GM21526 (cell line): ENCODE data around the gene CEBPZOS.

Experiments
- ATAC-seq: cut with Tn5 transposase; IDR thresholded peaks from one replicate; pipeline ENCODE4 v1.9.1; 2021; ENCODE audit warnings: moderate library complexity; ENCODE audit not compliant: unreplicated experiment, low FRiP score

The CEBPZOS gene

DNA sequence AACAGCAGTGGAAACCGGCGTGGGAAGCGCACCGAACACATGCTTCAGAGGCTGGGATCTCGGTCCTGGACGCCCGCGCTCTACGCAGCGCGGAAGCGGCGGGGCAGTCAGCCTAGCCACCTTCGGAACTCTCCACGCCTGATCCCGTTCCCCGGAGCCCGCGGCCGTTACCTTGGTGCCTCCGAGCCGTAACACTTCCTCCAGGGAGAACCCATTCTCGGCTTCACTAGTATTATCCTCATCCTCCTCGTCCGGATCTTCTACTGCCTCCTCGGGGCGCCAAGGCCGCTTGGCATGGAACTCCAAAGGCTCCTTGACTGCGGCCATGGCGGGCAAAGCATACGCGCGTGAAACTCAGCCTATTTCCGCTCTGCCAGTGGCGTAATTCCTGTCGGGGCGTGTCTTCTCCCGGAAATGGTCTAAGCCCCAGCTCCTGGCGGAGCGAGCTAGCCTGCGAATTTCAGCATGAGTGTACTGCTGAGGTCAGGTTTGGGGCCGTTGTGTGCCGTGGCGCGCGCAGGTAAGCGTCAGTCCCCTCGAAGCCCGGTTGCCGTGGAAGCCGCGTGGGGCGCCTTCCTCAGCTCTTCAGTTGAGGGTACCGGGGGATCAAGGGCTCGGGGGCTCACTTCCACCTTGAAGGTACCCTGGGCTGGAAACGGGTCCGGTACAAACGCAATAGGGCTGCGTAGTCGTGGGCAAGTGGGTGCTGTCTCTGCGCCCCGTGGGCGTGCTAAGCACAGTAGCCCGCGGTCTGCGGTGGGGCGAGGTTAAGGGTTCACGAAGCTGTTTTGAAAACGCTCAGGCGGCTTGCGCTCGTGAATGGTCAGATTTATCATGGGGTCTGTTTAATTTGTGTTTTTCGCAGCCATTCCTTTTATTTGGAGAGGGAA is 35.2 kb downstream of the CEBPZOS start, which contains the start of the genes CEBPZ and NDUFAF7:
TSS of gene CEBPZ (minus strand) at position 356 of the 890 bp plus-strand sequence. CDS start at position 327, 29 bp downstream.
TSS of gene NDUFAF7 (plus strand) at position 418 of the 890 bp plus-strand sequence. CDS start at position 466, 48 bp downstream.
- ATAC-seq = peak; percentile 87

DNA sequence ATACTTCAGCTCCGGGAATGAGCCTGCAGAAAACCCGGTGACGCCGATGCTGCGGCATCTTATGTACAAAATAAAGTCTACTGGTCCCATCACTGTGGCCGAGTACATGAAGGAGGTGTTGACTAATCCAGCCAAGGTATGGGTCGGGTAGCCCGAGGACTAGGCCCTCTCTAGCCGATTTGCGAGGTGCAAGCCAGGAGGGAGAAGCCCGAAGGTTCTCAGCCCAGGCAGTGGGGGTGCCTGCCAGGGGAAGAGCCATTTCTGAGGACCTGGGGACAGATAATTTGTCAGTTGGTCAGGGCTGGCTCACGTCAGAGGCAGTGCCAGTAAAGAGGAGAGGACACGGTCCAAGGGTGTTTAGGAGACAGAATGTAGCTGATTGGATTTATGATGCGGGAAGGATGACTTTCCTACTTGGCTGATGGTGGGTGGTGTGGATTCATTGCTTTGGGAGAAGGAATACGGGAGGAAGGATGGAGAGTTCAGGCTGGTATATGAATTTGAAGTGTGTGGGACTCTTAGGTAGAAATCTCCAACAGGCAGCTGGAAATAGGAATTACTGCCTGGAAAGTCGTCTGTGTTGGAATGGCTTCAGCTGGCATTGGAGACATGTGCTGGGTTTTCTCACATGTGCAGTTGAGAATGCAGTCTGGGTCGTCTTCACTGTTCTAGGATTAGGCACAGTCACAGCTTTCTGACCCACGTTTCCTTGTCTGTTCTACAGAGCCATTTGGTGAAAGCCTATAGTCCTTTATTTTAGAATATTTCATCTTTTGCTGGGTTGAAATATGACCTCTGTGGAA is 36.0 kb downstream of the CEBPZOS start:
- no peak for ATAC-seq

DNA sequence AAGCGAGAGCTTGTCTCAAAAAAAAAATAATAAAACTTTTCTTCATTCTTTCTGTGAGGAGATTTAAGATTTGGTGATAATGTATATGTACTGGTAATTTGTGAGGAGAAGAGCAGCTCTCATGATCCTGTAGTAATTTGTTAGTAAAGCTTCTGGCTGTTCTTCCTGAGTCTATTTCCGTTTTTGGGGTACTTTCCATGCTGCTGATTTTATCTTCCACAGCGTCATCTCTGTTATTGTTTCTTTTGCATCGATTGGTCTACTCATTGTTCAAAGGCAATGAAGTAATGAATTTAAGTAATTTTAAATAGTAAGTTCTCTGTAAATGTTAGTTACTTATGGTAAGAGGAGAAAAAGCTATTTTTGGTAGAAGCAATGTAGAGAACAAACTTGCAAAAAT is 47.1 kb downstream of the CEBPZOS start:
- no peak for ATAC-seq

DNA sequence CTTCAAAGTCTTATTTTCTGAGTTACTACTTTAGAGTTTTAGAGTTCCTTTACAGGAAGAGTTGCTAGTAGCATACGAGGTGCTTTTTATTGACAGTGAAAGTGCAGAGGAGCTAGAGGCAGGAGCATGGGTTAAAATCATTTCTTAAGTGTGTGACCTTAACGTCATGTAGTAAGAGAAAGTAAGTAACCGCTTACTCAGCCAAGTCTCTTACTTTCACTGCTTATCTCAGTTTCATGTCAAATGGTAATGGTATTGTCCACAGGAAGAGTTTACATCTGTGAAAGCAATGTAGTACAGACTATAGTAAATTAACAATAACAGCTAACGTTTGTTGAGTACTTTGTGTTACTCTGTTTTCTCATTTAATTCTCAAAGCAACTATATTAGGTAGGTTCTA is 47.7 kb downstream of the CEBPZOS start:
- ATAC-seq = peak; percentile 92

DNA sequence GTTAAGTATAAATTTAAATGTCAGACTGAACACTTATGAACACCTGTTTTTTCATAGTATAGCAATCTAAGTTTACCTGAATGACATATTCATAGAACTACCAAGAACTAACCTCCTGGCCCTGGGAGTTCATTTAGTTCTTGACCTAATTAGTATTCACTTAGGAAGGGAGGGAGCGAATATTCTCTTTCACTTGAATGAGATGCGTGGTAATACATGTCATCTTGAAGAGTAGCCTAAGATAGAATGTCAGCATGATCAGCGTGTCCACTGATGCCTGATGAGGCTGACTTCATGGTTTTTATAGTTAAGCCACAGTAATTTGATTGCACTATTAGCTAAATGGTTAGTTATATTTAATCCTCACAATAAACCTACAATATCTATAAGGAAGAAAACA is 48.5 kb downstream of the CEBPZOS start:
- no peak for ATAC-seq

DNA sequence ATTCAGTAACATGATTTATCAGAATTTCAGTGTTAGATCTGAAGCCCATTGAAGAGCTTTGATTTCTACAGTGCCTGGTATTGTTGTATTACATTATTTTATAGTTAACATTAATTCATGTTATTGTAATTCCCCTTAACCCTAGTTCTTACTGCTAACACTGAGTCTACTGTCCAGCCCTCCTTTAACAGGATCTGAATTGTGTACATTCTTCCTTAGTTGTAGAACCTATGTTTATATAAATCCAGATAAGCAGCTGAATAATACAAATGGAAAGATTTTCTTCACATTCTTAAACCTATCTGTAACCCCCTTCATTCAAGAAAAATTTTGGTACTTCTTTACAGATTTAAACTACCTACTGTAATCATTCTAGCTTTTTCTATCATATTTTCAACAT is 49.9 kb downstream of the CEBPZOS start:
- ATAC-seq = no peak

DNA sequence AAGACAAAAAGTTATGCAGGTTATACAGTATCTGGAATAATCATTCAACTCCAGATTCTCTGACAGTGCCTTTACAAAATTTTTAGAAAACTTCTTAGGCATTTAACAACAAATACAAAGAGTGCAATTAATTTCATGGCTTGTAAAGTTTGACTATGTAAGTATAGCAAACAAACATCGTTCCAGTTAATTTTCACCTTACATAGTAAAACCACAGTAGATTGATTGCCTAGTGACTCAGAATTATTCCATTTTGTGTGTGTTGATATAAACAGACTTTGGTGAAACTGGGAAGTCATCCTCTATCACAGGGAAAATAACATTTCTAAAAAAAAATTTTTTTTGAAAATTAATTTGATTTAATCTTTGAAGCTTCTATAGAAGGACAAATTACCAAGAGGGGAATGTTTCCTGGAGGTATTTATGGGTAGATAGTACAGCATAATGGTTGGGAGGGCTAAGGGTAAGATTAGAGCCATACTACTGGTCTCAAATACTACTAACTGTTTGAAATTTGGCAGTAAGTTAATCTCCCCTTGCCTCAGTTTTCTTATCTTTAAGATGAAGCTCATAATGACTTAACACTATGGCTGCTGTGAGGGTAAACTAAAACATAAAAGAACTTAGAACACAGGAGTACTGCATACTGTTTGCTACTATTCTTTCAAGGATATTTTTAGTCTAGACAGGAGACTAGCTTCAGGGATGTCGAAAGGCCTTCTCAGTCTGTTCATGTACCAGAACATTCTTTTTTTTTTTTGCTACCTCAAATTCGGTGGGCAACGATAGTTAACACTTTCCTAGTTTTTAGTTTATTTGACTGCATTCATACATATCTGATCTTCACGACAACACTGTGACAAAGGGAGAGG is 54.8 kb downstream of the CEBPZOS start:
- no peak for ATAC-seq
